ENCODE measurements around the gene ERICH4. TPM values are rescaled to one million over a fixed set of nuclear protein-coding genes. Genes with fewer than 3 reads are reported as not detected.

Gene ERICH4
- total RNA-seq, 1 experiment from 2014 or later = not detected

DNA sequence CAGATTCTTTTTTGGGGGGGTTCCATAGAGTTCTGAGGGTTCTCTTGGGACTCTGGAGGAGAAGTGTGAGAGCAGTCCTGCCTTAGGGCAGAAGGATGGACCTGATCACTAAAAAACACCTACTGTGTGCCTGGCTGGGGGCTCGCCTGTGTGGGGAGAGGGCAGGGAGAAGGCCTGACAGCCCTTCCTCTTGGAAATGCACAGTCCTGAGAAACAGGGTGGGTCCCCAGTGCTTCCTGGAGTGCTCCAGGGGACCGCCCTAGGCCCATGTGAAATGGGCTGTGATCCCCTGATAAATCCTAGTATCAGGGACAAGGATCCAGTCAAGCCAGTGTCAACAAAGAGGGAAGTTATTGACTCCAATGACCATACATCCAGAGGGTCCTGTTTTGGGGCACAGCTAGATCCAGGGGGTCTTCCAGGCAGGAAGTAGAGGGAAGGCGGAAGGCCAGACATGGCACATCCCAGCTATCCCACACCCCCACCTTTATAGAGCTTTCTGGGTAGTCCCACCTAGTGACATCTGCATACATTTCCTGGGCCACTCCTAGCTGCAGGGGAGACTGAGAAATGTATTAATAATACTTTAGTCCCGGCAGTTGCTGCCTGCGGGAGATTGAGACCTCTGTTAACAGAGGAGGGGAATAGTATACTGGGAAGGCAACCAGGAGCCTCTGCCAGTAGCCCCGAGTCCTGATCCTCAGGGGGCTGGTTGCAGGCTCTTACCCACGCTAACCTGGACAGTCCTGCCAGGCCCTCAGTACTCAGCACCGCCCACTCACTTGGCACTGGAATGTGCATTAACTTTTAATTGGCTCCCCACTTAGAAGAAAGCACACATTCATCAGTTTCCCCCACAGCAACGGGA lies 31.6 kb upstream of the ERICH4 start:
- no peak for DNase-seq
- Mint-ChIP-seq H3K27me3 (ENCODE audit: unreplicated experiment) (no peaks in the 10 kb centered on the region), H3K27ac (ENCODE audit: unreplicated experiment) (no peak overlapping the region), H3K36me3 (ENCODE audit: insufficient read depth, unreplicated experiment) (no peaks in the 10 kb centered on the region), H3K4me3 (ENCODE audit: low read depth, unreplicated experiment) (no peak overlapping the region), H3K4me1 (ENCODE audit: low read depth, unreplicated experiment) (peaks cover 19% of the 10 kb centered on the region), H3K9me3 (ENCODE audit: low read depth, unreplicated experiment) (no peaks in the 10 kb centered on the region)
- intact Hi-C loops (cut with micrococcal nuclease; ENCODE audit: unreplicated experiment) = no loop called here
- CTCF ChIA-PET = no interaction called here
- no TSS peak for BruUV-seq (replicated peaks)
- TF ChIP-seq CTCF (IDR thresholded peaks at IDR 0.05; ENCODE audit: unreplicated experiment) = no peak

- Mint-ChIP-seq H3K36me3 (ENCODE audit: insufficient read depth, unreplicated experiment) (no peaks in the 10 kb centered on the region), H3K27me3 (ENCODE audit: unreplicated experiment) (no peaks in the 10 kb centered on the region), H3K9me3 (ENCODE audit: low read depth, unreplicated experiment) (no peaks in the 10 kb centered on the region), H3K4me1 (ENCODE audit: low read depth, unreplicated experiment) (peaks cover 19% of the 10 kb centered on the region), H3K4me3 (ENCODE audit: low read depth, unreplicated experiment) (no peak overlapping the region), H3K27ac (ENCODE audit: unreplicated experiment) (no peak overlapping the region)
- CTCF ChIA-PET = no interaction called here
- TF ChIP-seq CTCF (IDR thresholded peaks at IDR 0.05; ENCODE audit: unreplicated experiment) = no peak
- intact Hi-C loops (cut with micrococcal nuclease; ENCODE audit: unreplicated experiment) = no loop called here
- no TSS peak for BruUV-seq (replicated peaks)
- DNase-seq = no peak
These were observed 31.0 kb upstream of the ERICH4 start for GRCh38 chr19:41411968-41412265.

DNA sequence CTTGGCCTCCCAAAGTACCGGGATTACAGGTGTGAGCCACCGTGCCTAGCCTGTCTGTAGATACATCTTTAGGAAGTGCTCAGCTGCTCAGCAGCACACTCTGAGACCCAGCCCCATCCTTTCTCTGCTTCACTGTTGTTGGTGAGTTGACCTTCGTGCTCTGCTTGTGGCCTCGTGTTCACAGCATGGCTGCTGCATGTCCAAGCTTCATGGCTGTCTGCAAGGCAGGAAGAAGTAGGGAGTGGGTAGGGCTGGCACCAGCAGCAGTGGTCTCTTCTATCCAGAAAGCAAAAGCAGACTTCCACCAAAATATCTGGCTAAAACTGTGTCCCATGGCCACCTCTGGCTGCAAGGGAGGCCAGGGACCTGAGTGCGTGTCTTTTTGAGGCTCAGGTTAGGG lies 30.0 kb upstream of the ERICH4 start:
- Mint-ChIP-seq H3K9me3 (ENCODE audit: low read depth, unreplicated experiment) (no peaks in the 10 kb centered on the region), H3K36me3 (ENCODE audit: insufficient read depth, unreplicated experiment) (peaks cover 2% of the 10 kb centered on the region), H3K4me1 (ENCODE audit: low read depth, unreplicated experiment) (peaks cover 19% of the 10 kb centered on the region), H3K27me3 (ENCODE audit: unreplicated experiment) (no peaks in the 10 kb centered on the region), H3K27ac (ENCODE audit: unreplicated experiment) (no peak overlapping the region), H3K4me3 (ENCODE audit: low read depth, unreplicated experiment) (no peak overlapping the region)
- intact Hi-C loops (cut with micrococcal nuclease; ENCODE audit: unreplicated experiment) = no loop called here
- CTCF ChIA-PET = no interaction called here
- DNase-seq = no peak
- no TSS peak for BruUV-seq (replicated peaks)
- no peak for TF ChIP-seq CTCF (IDR thresholded peaks at IDR 0.05; ENCODE audit: unreplicated experiment)

- Mint-ChIP-seq H3K4me3 (ENCODE audit: low read depth, unreplicated experiment) (no peak overlapping the region), H3K27ac (ENCODE audit: unreplicated experiment) (no peak overlapping the region), H3K9me3 (ENCODE audit: low read depth, unreplicated experiment) (no peaks in the 10 kb centered on the region), H3K4me1 (ENCODE audit: low read depth, unreplicated experiment) (peaks cover 15% of the 10 kb centered on the region), H3K27me3 (ENCODE audit: unreplicated experiment) (no peaks in the 10 kb centered on the region), H3K36me3 (ENCODE audit: insufficient read depth, unreplicated experiment) (peaks cover 8% of the 10 kb centered on the region)
- no peak for DNase-seq
- BruUV-seq (replicated peaks) = no TSS peak
- CTCF ChIA-PET = no interaction called here
- intact Hi-C loops (cut with micrococcal nuclease; ENCODE audit: unreplicated experiment) = no loop called here
- TF ChIP-seq CTCF (IDR thresholded peaks at IDR 0.05; ENCODE audit: unreplicated experiment) = no peak
These were observed 29.0 kb upstream of the ERICH4 start for GRCh38 chr19:41413947-41414346.

Measured in Calu3 (cell line).